Activated CD8-positive, alpha-beta memory T cell treated with anti-CD3 and anti-CD28 coated beads for 1 hour (primary cell): ENCODE data around the gene AHRR.

ENCODE experiments used
- DNase-seq, 2 donors: peaks; one replicate each; pipeline ENCODE4 v3.0.0-alpha.2; 2020; ENCODE audit warnings: low read depth in 1 of 2; ENCODE audit errors: extremely low read depth in 1 of 2

The AHRR gene

GRCh38 chr5:453725-454481, 132.4 kb downstream of the AHRR start:
- no peak for DNase-seq

- no peak for DNase-seq
Measured at GRCh38 chr5:454936-455335, 133.4 kb downstream of the AHRR start.

GRCh38 chr5:455806-456205, 134.3 kb downstream of the AHRR start:
- no peak for DNase-seq

GRCh38 chr5:456351-457194, 135.1 kb downstream of the AHRR start:
- DNase-seq: no peak

- no peak for DNase-seq
Measured at GRCh38 chr5:457195-457961, 135.9 kb downstream of the AHRR start.

- no peak for DNase-seq
Measured at GRCh38 chr5:458547-459353, 137.2 kb downstream of the AHRR start.

- no peak for DNase-seq
Measured at GRCh38 chr5:459562-460272, 138.2 kb downstream of the AHRR start.

- no peak for DNase-seq
Measured at GRCh38 chr5:460273-460625, 138.7 kb downstream of the AHRR start.

- DNase-seq: no peak
Measured at GRCh38 chr5:462051-462481, 140.6 kb downstream of the AHRR start.

- no peak for DNase-seq
Measured at GRCh38 chr5:463301-463700, 141.8 kb downstream of the AHRR start.

- peak; percentile 23 to 34 for DNase-seq
Measured at GRCh38 chr5:463952-464351, 142.4 kb downstream of the AHRR start.

GRCh38 chr5:464446-464842, 142.9 kb downstream of the AHRR start:
- no peak for DNase-seq

GRCh38 chr5:464843-465590, 143.5 kb downstream of the AHRR start:
- no peak for DNase-seq

- no peak for DNase-seq
Measured at GRCh38 chr5:465591-466403, 144.3 kb downstream of the AHRR start.

GRCh38 chr5:466661-467310, 145.3 kb downstream of the AHRR start:
- no peak for DNase-seq

- DNase-seq: no peak
Measured at GRCh38 chr5:468401-468800, 146.9 kb downstream of the AHRR start.

- no peak for DNase-seq
Measured at GRCh38 chr5:469752-470483, 148.4 kb downstream of the AHRR start.
